GM06990 (cell line): ENCODE measurements around the gene TNRC6A.
A peak's percentile ranks its signal among the peaks of the same experiment; 100 is the strongest.

ENCODE experiments used
- DNase-seq: peaks from one replicate; pipeline ENCODE4 v3.0.0-alpha.2; 2011; ENCODE audit not compliant: insufficient read length; ENCODE audit errors: extremely low read depth
- H3K27me3 ChIP-seq: replicated peaks from 2 replicates; pipeline ENCODE4 v1.6.0; 2011; ENCODE audit warnings: low read length; ENCODE audit not compliant: control insufficient read depth, insufficient read depth
- H3K36me3 ChIP-seq: 2 replicates; pipeline ENCODE4 v1.5.1; 2011; ENCODE audit warnings: low read length; ENCODE audit not compliant: control insufficient read depth, insufficient read depth
- H3K4me3 ChIP-seq: replicated peaks from 2 replicates; pipeline ENCODE4 v1.5.1; 2011; ENCODE audit warnings: low read depth, mild to moderate bottlenecking, control low read depth, low read length
- CTCF ChIP-seq: IDR thresholded peaks from 2 replicates; pipeline ENCODE4 v1.5.1; 2011; ENCODE audit warnings: low read length, control low read depth, mild to moderate bottlenecking, inconsistent platforms; ENCODE audit not compliant: insufficient read depth, poor library complexity, severe bottlenecking

TNRC6A gene

GRCh38 chr16:24686678-24687077 is 42.8 kb upstream of the TNRC6A start:
- H3K4me3 ChIP-seq = no peak overlapping the region
- no peaks in the 10 kb centered on the region for H3K36me3 ChIP-seq
- H3K27me3 ChIP-seq = no peaks in the 10 kb centered on the region; the same call in 1 of the 2 replicates
- DNase-seq = no peak
- TF ChIP-seq CTCF = no peak

GRCh38 chr16:24688359-24688758 is 41.1 kb upstream of the TNRC6A start:
- no peaks in the 10 kb centered on the region for H3K27me3 ChIP-seq
- H3K36me3 ChIP-seq = no peaks in the 10 kb centered on the region
- no peak for TF ChIP-seq CTCF
- no peak overlapping the region for H3K4me3 ChIP-seq
- no peak for DNase-seq

GRCh38 chr16:24689128-24689527 is 40.3 kb upstream of the TNRC6A start:
- peak; percentile 60 for TF ChIP-seq CTCF
- no peak for DNase-seq

GRCh38 chr16:24692854-24693253 is 36.6 kb upstream of the TNRC6A start:
- TF ChIP-seq CTCF = no peak
- Histone ChIP-seq H3K4me3 (no peak overlapping the region), H3K36me3 (no peaks in the 10 kb centered on the region), H3K27me3 (no peaks in the 10 kb centered on the region)
- no peak for DNase-seq

More at GRCh38 chr16:24689128-24689527, 40.3 kb upstream of the TNRC6A start:
- Histone ChIP-seq H3K4me3 (no peak overlapping the region), H3K27me3 (no peaks in the 10 kb centered on the region), H3K36me3 (no peaks in the 10 kb centered on the region)

- Histone ChIP-seq H3K36me3 (no peaks in the 10 kb centered on the region), H3K27me3 (no peaks in the 10 kb centered on the region), H3K4me3 (no peak overlapping the region)
- DNase-seq = no peak
- TF ChIP-seq CTCF = no peak
Observed at GRCh38 chr16:24694931-24695330, 34.5 kb upstream of the TNRC6A start.

- DNase-seq = no peak
- Histone ChIP-seq H3K4me3 (no peak overlapping the region), H3K36me3 (no peaks in the 10 kb centered on the region), H3K27me3 (no peaks in the 10 kb centered on the region; the same call in 1 of the 2 replicates)
- no peak for TF ChIP-seq CTCF
Observed at GRCh38 chr16:24696699-24697098, 32.8 kb upstream of the TNRC6A start.
